PC-9 (cell line): ENCODE measurements around the gene UNC13C.

ENCODE experiments used
- CTCF ChIP-seq: fragments of 200-600 bp; sonication (generic); conservative IDR thresholded peaks from 2 replicates; pipeline ENCODE4 v1.6.1; 2017; ENCODE audit warnings: mixed run types, antibody characterized with exemption, mild to moderate bottlenecking, moderate library complexity
- EZH2 ChIP-seq: fragments of 200-600 bp; sonication (generic); IDR thresholded peaks from 2 replicates; pipeline ENCODE4 v1.8.0; 2017; ENCODE audit warnings: antibody characterized with exemption, low read depth

DNA sequence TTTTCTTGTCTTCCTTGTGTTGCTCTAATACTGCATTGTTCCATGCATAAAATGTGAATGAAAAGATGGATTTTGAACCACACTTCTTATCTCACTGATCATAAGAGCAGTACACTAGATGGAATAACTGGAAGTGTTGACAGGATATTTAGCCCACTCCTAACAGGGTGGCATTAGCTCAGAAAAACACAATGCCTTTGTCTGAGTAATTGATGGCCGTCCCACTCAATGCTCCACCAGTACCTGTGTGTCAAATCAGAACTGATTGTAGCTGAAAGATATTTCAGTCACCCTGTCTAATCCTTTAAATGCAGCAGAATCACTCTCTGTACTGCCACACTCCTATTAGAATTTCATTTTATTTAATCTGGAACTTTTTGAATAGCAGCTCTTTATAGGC, 526.5 kb downstream of the UNC13C start:
- TF ChIP-seq CTCF = no peak
- TF ChIP-seq EZH2 = no peak
